ENCODE results near the gene SIRPA. TPM values are rescaled to one million over a fixed set of nuclear protein-coding genes. Genes with fewer than 3 reads are reported as not detected.

The SIRPA gene
- total and polyA plus RNA-seq, 2 of the 4 experiments (the other 2 are of a cell fraction), result 9.9 to 40.2 TPM

DNA sequence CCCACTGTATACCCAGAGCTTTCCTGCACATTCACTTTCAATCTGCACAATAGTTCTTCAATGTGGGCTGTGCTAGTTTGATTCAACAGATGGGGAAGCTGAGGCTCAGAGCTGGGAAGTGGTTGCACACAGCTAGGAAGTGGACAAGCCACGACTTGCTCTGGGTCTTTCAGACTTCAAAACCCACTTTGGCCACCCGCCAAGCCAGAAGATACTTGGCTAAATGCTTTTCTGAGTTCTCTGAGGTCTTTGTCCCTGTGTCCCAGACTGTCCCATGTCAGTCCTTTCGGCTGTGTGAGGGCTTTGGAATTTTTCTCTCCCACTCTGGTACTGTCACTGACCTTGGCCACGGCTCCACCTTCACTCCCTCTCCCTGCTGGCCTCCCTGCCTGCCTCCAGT, 88.1 kb downstream of the SIRPA start:
- Histone ChIP-seq H3K9ac (ENCODE audit: low read depth, low read length) (no peak overlapping the region), H3K23ac (ENCODE audit: low read depth, low read length) (no peak overlapping the region), H4K5ac (ENCODE audit: low read depth, low read length) (no peak overlapping the region), H4K91ac (ENCODE audit: insufficient read depth, low read depth, low read length) (no peak overlapping the region), H3K14ac (replicated peaks; ENCODE audit: low read depth, low read length) (no peak overlapping the region), H2AK5ac (ENCODE audit: low read depth, low read length) (no peak overlapping the region), H3K27me3 (ENCODE audit: control insufficient read depth, insufficient read depth, low read length) (peaks cover 12% of the 10 kb centered on the region), H3K36me3 (ENCODE audit: control insufficient read depth, insufficient read depth, low read length) (no peaks in the 10 kb centered on the region), H3K18ac (ENCODE audit: low read depth, low read length) (no peak overlapping the region), H4K8ac (ENCODE audit: low read depth in 2 of 2, low read length in 2 of 2) (no peak overlapping the region), H3K4me3 (ENCODE audit: insufficient read depth, low read depth, low read length) (no peak overlapping the region), H2BK15ac (ENCODE audit: low read depth, low read length) (no peak overlapping the region), H3K27ac (ENCODE audit: insufficient read depth, low read length) (no peak overlapping the region), H3K9me1 (ENCODE audit: insufficient read depth, low read length) (no peaks in the 10 kb centered on the region), H3K56ac (ENCODE audit: extremely low read depth, insufficient read depth, low read length) (no peak overlapping the region), H2BK120ac (ENCODE audit: low read depth, low read length) (no peak overlapping the region), H3K4ac (ENCODE audit: low read depth, low read length) (no peak overlapping the region), H2AFZ (replicated peaks; ENCODE audit: low read length, poor library complexity) (no peak overlapping the region), H3K9me3 (ENCODE audit: control insufficient read depth, insufficient read depth, low read length) (no peaks in the 10 kb centered on the region), H2BK20ac (ENCODE audit: low read depth, low read length) (no peak overlapping the region), H3K79me1 (ENCODE audit: low read depth in 1 of 2, low read length in 2 of 2) (no peaks in the 10 kb centered on the region), H2BK5ac (ENCODE audit: low read depth, low read length, poor library complexity, severe bottlenecking) (no peak overlapping the region), H3K4me1 (ENCODE audit: control insufficient read depth, insufficient read depth, low read length) (no peaks in the 10 kb centered on the region), H3K4me2 (ENCODE audit: low read depth, low read length) (no peak overlapping the region), H4K20me1 (ENCODE audit: insufficient read depth, low read length) (no peaks in the 10 kb centered on the region), H2AK9ac (replicated peaks; ENCODE audit: low read depth, low read length, poor library complexity) (no peak overlapping the region)
- ChIA-PET CTCF (no interaction called here), POLR2A (ENCODE audit: unreplicated experiment) (no interaction called here)
- TF ChIP-seq, protein P1, sequence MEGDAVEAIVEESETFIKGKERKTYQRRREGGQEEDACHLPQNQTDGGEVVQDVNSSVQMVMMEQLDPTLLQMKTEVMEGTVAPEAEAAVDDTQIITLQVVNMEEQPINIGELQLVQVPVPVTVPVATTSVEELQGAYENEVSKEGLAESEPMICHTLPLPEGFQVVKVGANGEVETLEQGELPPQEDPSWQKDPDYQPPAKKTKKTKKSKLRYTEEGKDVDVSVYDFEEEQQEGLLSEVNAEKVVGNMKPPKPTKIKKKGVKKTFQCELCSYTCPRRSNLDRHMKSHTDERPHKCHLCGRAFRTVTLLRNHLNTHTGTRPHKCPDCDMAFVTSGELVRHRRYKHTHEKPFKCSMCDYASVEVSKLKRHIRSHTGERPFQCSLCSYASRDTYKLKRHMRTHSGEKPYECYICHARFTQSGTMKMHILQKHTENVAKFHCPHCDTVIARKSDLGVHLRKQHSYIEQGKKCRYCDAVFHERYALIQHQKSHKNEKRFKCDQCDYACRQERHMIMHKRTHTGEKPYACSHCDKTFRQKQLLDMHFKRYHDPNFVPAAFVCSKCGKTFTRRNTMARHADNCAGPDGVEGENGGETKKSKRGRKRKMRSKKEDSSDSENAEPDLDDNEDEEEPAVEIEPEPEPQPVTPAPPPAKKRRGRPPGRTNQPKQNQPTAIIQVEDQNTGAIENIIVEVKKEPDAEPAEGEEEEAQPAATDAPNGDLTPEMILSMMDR (conservative IDR thresholded peaks at IDR 0.05; ENCODE audit: low read depth, low read length), result no peak
- TF ChIP-seq RCOR1 (IDR thresholded peaks at IDR 0.05; ENCODE audit: insufficient replicate concordance, low read length), result no peak
- no peak for TF ChIP-seq CHD1 (IDR thresholded peaks at IDR 0.05; ENCODE audit: low read depth, low read length)
- TF ChIP-seq MAFK (IDR thresholded peaks at IDR 0.05; ENCODE audit: low read depth, low read length), result no peak
- no peak for TF ChIP-seq RAD21 (IDR thresholded peaks at IDR 0.05; ENCODE audit: low read length)
- no peak for TF ChIP-seq POLR2A (IDR thresholded peaks at IDR 0.05; ENCODE audit: low read depth, low read length)
- TF ChIP-seq SMC3 (IDR thresholded peaks at IDR 0.05; ENCODE audit: low read depth, low read length), result no peak
- no peak for TF ChIP-seq MAZ (IDR thresholded peaks at IDR 0.05; ENCODE audit: borderline replicate concordance, low read depth, low read length)
- TF ChIP-seq RFX5 (IDR thresholded peaks at IDR 0.05; ENCODE audit: low read depth, low read length), result no peak
- no peak for TF ChIP-seq NFE2L2 (IDR thresholded peaks at IDR 0.05; ENCODE audit: low read depth, low read length)
- no peak for TF ChIP-seq MXI1 (IDR thresholded peaks at IDR 0.05; ENCODE audit: borderline replicate concordance, low read depth, low read length)
- no peak for TF ChIP-seq CEBPB (IDR thresholded peaks at IDR 0.05; ENCODE audit: low read depth, low read length)
- TF ChIP-seq FOS (IDR thresholded peaks at IDR 0.05; ENCODE audit: low read depth, low read length), result no peak
- TF ChIP-seq, protein P2, sequence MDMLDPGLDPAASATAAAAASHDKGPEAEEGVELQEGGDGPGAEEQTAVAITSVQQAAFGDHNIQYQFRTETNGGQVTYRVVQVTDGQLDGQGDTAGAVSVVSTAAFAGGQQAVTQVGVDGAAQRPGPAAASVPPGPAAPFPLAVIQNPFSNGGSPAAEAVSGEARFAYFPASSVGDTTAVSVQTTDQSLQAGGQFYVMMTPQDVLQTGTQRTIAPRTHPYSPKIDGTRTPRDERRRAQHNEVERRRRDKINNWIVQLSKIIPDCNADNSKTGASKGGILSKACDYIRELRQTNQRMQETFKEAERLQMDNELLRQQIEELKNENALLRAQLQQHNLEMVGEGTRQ (IDR thresholded peaks at IDR 0.05; ENCODE audit: low read depth, low read length), result no peak
- ATAC-seq (ENCODE audit: low read depth) (no peak), DNase-seq (no peak)
- intact Hi-C loops (cut with micrococcal nuclease) (no loop called here), dilution Hi-C loops (cut with HindIII; ENCODE audit: low sequenced_read_pairs, unreplicated experiment) (no loop called here), in situ Hi-C loops (cut with MboI; ENCODE audit: low sequenced_read_pairs) (no loop called here)
- no CpG with 5 or more reads among the region's 4 CpGs for WGBS, 2 experiments (ENCODE audit: extremely low coverage in 2 of 2, insufficient read length in 1 of 2)
- no TSS peak for BruUV-seq (replicated peaks)
